OCI-LY7 (cell line): Measurements from ENCODE around the gene SH3BP1.

Source experiments
- EZH2phosphoT487 ChIP-seq: fragments of 200-600 bp; sonication (generic); IDR thresholded peaks from 2 replicates; pipeline ENCODE4 v1.6.1; 2018; ENCODE audit warnings: low read depth, borderline replicate concordance, mild to moderate bottlenecking, mixed run types, antibody characterized with exemption, low read length, moderate library complexity, mixed read lengths
- TF ChIP-seq, protein P1 (sequence below): fragments of 200-600 bp; sonication (generic); conservative IDR thresholded peaks from 2 replicates; pipeline ENCODE4 v1.5.1; 2014; ENCODE audit warnings: mild to moderate bottlenecking, antibody characterized with exemption, low read length, moderate library complexity, mixed read lengths

GRCh38 chr22:37633089-37633624 lies 6.3 kb upstream of the SH3BP1 start:
- TF ChIP-seq, protein P1, sequence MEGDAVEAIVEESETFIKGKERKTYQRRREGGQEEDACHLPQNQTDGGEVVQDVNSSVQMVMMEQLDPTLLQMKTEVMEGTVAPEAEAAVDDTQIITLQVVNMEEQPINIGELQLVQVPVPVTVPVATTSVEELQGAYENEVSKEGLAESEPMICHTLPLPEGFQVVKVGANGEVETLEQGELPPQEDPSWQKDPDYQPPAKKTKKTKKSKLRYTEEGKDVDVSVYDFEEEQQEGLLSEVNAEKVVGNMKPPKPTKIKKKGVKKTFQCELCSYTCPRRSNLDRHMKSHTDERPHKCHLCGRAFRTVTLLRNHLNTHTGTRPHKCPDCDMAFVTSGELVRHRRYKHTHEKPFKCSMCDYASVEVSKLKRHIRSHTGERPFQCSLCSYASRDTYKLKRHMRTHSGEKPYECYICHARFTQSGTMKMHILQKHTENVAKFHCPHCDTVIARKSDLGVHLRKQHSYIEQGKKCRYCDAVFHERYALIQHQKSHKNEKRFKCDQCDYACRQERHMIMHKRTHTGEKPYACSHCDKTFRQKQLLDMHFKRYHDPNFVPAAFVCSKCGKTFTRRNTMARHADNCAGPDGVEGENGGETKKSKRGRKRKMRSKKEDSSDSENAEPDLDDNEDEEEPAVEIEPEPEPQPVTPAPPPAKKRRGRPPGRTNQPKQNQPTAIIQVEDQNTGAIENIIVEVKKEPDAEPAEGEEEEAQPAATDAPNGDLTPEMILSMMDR = no peak
- TF ChIP-seq EZH2phosphoT487 = no peak
